ENCODE measurements around the gene ZNF23.

ZNF23 gene

DNA sequence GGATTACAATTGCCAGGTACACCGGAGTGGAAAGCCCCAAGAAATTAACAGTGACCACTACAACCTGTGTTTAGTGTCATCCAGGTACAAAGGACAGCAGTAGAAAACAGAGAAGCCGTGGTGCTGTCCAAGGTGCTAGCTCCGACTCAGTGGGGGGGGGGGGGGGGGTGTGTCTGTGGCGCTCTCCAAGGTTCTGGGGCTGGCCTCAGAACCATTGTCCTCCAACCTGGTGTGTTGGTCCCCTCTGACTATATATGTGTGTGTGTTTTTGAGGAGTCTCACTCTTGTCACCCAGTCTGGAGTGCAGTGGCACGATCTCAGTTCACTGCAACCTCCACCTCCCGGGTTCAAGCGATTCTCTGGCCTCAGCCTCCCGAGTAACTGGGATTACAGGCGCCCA, 5.8 kb upstream of the ZNF23 start:
- DNase-seq (ENCODE audit: low read depth): peak; percentile 1

DNA sequence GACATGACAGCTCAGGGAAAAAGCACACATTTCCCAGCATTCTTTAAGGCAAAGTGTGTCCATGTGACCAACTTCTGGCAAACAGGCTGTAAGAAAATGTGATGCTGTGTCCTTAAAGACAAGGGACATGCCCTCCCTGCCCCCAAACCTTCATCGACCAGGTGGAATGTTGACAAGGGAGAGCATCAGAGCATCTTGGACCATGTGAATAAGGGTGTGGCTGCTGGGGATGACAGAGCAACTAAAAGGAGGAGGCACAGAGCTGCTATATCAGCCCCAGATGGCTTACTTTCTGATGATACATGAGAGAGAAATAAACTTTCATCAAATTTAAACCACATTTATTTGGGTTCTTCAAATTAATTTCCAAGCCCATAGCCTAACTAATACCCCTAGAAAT, 2.2 kb upstream of the ZNF23 start:
- DNase-seq (ENCODE audit: low read depth): no peak

DNA sequence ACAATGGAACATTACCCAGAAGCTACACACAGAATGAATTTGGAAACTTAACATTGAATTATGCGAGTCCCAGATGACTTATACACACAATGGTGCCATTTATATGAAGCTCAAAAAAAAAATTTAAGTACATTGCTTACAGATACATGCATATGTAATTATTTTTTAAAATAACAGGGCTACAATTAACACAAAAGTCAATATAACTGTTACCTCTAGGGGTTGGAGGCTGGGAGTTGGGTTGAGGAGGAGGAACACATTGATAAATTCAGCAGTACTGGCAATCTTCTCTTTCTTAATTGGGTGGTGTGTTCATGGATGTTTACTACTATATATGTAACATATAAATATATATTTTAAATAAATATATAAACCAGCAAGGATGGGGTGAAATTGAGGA, 1.1 kb downstream of the ZNF23 start:
- DNase-seq (ENCODE audit: low read depth): no peak

DNA sequence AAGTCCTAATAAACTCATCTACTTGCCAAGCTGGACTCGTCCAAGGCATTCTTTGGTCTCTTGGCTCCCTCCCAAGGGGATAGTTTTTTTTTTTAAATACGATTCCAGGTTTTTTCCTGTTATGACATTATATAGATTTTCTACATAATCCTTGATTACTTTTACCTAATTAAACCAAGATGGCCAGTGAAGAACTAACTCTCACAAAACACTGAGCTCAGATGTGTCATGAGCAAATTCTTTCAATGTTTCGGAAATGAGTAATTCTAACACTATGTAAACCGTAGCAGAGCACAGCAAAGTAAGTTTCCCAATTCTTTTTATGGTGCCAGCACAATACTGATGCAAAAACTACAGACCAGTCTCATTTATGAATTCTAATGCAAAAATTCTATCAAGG, 1.8 kb downstream of the ZNF23 start:
- no peak for DNase-seq (ENCODE audit: low read depth)

DNA sequence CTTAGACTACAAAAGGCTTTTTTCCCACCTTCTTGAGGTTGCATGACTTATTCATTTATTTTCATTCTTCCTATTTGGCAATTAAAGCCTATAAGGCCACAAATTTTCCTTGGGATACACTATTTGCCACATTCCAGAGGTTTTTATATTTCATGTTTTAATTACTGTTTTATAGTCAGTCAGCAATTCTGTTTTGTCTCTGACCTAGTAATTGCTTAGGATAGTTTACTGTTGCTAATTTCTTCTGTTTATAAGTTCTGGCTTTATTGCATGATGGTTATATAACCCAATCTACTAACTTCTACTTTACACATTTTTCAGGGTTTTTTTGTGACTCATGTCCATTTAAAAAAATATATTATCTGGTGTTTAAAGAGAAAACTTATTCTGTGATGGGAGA, 2.5 kb downstream of the ZNF23 start:
- no peak for DNase-seq (ENCODE audit: low read depth)

DNA sequence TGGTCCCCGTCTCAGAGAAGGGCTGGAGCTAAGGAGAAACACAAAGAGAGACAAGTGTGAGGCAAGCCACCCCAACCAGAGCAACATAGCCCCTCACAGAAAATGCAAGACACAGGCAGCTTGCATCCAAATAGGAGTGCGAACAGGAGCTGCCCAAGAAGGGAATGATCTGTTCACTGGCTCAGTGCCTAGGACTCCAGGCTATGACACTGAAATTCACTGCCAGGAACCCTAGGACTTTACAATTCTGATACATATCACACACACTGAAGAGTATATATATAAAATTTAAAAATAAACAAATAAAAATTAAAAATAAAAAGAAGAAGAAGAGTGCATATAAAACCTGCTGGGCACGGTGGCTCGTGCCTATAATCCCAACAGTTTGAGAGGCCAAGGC, 5.2 kb downstream of the ZNF23 start:
- no peak for DNase-seq (ENCODE audit: low read depth)

DNA sequence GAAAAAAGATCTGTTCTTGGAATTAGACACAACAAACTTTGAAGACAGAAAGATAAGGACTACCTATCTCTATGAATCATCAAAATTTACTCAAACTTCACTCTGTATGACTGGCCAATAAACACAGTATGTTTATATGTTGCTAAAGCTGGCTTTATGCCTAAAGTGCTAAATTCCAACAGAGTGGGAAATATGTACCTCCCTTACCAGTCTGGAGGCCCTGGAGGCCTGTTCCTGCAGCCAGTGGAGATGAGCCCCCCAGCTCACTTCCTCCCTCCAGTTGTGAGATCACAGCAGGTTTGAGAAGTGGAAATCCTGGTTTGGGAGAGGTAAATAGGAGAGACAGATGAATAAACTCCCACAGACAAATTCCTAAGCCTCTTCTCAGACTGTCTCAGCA, 9.0 kb downstream of the ZNF23 start:
- DNase-seq (ENCODE audit: low read depth): no peak

DNA sequence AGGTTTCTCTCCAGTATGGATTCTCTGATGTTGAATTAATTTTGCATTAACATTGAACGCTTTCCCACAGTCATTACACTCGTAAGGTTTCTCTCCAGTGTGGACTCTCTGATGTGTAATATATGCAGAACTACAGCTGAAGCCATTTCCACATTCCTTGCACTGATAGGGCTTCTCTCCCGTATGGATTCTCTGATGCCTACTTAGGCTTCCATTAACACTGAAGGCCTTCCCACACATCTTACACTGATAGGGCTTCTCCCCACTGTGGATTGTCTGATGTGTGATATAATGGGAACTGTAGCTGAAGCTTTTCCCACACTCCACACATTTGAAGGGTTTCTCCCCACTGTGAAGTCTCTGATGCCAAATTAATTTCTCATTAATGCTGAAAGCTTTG, 13.0 kb downstream of the ZNF23 start:
- no peak for DNase-seq (ENCODE audit: low read depth)

DNA sequence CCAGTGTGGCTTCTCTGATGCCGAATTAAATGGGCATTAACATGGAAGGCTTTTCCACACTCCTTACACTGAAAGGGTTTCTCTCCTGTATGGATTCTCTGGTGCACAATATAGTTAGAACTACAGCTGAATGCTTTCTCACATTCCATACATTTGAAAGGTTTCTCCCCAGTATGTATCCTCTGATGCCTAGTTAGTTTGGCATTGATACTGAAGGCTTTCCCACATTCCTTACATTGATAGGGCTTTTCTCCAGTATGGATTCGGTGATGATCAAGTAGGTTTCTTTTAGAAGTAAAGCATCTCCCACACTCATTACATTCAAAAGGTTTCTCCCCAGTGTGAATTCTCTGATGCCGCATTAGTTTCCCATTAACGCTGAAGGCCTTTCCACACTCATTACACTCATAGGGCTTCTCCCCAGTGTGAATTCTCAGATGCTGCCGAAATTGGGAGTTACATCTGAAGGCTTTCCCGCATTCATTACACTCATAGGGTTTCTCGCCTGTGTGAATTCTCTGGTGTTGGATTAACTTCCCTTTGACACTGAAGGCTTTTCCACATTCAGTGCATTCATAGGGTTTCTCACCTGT, 13.7 kb downstream of the ZNF23 start:
- DNase-seq (ENCODE audit: low read depth): no peak

DNA sequence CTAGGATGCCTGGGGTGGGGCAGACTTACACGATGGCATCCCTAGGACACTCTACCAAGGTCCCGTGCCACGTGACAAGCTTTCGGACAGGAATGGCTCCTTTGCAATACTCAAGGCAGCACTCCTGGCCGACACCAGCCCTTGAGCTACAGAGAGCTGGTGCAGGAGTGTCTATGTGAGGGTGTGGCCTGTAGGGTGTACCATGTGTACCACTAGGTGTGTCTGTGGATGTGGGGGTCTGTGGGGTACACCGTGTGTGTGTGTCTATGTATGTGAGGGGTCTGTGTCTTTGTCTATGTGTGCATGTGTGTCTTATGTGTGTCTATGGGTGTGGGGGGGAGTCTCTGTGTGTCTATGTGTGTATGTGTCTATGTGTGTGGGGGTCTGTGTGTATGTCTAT, 18.3 kb downstream of the ZNF23 start:
- DNase-seq (ENCODE audit: low read depth): no peak

DNA sequence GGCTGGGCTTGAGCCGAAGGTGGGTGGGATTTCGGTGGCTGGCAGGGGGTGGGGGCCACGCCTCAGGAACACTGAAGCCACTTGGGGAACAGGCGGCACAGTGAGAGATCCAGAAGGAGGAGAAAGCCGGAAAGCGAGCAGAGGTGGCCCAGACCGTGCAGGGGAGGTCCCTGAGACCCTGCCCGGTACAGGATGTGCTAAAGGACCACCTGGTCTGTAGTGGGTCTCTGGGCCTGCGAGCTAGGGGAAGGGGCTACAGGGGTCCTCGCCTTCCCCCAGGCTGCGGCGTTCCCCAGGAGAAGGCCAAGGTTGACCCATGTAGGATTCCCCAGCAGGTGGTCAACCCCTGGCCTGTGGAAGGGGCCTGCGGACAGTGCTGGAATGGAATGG, 20.0 kb downstream of the ZNF23 start, which contains the start of gene TLE7:
Gene TLE7, minus strand, starts transcription at position 4 of the 390 bp plus-strand sequence. CDS start 8,730 bp downstream, outside the sequence.
- no peak for DNase-seq (ENCODE audit: low read depth)

DNA sequence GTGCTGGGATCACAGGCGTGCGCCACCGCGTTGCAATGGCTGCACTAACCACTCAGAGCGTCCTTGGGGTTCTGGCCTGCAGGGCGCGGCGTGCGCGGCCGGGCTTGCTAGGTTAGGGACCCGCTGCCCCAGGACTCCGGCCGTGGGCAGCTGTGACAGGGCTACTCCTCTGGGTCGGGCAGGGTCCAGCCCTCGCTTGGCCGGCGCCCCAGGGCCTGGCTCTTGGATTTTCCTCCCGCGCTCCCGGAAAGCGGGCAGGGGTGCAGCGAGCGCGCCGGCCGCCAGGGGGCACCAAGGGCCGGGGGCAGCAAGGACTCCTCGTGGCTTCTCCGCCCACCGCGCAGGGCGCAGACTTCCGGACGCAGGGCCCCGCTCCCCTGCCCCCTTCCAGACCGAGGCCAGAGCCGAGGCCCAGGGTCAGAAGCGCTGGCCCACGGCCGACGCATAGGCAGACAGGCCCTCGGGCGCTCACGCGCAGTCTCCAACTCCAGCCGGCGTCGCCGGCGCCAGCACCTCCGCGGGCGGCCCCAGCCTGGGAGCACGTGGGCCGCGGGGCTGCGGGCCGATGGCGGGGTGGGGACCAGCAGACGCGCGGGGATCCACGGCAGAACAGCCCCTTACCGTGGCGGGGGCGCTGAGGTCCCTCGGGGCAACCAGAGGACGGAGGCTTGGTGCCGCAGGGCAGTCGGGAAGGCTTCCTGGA, 20.5 kb downstream of the ZNF23 start:
- no peak for DNase-seq (ENCODE audit: low read depth)

DNA sequence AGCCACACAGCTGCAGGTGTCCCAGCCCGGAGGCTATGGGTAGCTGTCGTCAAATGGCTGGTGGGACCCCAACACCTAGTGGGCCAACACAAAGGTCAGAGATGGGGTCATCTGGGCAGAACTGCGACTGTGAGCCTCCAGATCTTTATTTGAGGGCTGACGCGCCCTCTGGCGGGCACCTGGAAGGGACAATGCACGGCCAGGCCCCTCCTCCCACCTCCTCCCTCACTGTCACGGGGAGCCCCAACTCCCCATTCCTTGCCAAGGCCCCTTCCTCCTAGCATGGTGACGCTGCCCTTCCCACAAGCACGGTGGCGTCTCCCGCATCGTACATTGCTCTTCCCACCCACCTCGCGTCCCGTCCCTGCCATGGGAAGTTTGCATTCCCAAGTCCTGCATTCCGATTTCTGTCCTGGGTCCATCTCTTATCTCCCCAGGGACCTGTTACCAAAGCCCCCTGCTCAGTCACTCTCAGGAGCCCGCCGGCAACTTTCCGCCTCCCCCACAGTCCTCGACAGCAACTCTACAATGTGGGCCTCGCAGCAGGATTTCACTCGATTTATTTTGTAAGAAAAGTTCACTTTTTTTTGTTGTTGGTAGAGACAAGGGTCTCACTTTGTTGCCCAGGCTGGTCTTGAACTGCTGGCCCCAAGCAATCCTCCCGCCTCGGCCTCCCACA, 21.2 kb downstream of the ZNF23 start:
- no peak for DNase-seq (ENCODE audit: low read depth)

DNA sequence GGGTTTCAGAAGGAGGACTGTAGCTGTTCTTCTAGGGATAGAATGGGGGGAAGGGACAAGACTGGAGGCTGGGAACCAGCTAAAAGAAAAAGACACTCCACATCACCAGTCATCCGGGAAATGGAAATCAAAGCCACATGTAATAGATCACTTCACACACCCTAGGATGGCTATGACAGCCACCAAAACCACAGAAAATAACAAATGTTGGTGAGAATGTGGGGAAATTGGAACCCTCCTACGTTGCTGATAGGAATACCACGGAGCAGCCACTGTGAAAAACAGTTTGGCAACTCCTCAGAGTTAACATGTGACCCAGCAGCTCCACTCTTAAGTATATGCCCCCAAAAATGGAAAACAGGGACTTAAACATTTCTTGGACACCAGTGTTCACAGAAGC, 22.5 kb downstream of the ZNF23 start:
- DNase-seq (ENCODE audit: low read depth): no peak

DNA sequence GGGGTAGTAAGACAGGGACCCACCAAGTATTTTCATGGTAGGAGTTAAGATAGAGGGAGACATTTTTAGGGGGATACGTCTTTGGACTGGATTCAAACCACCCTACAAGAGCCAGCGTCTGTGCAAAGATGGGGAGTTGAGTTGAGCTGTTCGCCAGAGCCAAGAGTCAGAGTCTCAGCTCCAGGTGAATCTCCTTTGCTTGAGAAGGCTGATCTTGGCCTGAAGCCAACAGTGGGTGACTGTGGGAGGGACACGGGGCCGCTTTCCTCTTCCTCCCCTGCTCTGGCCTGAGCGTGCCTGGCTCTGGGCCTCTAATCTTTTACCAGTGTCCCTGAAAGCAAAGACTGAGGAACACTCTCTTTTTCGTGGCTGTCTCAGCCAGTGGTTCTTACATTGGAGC, 25.6 kb downstream of the ZNF23 start:
- DNase-seq (ENCODE audit: low read depth): no peak

DNA sequence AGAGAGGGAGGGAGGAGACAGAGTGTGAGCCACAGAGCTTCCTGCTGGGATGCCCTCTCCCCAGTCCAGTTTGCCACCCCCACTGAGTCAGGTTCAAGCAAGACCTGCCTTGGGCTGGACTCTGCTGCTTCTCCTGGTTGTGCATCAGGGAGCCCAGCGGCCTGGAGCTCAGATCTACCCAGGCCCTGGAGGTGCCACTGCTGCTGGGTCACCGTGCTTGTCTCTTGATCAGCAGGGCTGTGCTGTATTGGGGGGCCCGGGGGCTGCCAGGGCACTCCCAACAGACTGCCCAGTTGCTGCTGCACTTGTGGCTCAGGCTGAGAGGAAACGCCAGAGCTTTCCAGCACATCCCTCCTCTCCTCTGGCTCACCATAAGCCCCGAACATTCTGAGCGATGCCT, 29.1 kb downstream of the ZNF23 start:
- DNase-seq (ENCODE audit: low read depth): no peak

DNA sequence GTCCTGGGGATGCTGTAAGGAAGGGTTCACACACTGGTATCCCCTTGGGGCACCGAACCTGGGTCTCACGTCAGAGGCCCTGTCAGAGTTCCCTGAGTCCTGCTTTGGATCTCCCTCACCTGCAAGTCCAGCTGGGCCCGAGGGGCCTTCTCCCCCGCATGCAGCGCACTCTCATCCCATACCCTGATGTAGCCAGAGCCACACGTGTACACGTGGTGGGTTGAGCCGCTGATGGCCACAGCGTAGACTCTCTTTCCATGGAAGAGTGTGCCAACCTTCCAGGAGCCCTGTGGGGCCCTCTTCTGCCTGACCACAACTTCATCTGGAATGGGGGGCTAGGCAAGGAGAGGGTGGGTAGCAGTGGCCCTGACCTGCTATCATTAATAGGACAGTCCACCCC, 30.1 kb downstream of the ZNF23 start:
- DNase-seq (ENCODE audit: low read depth): no peak

DNA sequence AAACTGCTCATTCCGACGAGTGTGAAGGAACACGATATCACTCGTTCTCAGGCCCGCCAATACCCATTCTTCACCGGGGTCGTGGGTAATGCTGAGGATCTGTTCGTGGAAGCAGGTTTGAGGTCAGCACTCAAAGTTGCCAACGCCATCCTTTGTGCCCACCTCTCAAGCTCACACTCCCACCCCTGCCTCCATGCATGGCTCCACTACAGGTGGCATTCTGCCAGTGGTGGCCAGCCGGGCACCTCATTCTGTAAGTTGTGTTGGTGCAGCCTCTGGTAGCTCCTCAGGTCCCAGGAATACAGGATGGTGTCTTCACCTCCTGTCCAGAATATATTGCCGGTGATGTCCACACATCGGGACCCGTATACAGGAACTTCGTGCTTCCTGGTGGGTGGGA, 30.9 kb downstream of the ZNF23 start:
- DNase-seq (ENCODE audit: low read depth): no peak

DNA sequence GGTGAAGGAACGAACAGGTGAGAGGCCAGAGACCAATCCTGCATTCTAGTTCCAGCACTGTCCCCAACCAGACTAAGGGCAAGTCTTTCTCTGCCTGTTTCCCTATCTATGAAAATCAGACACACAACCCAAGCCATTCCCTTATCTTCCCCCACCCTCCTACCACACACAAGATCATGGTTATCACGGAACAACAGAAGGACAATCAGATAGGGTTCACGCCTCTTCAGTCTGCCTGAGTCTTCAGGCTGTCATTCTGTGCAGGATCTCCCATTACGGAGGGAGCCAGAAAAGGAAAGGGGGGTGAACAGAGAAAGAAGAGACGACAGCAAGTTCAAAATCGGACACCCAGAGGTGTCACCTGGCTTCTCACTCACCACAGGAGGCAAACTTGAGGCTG, 31.3 kb downstream of the ZNF23 start:
- DNase-seq (ENCODE audit: low read depth): no peak

DNA sequence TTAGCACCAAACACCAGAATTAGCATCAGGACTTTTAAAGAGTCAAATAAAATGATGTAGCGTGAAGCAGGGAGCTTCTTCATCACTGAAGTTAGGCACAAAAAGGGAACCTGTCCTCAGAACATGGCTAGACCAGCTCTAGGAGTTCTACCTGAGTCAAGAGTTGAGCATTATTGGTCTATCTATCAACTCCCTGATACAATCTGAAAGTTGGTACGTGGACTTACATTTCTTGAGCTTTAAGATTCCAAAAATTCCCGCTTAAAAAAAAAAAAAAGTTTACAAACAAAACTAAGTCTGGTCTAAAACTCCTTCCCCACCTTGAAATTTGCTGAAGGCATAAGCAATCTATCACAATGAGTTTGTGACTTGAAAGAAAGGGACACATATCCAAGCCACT, 32.5 kb downstream of the ZNF23 start:
- no peak for DNase-seq (ENCODE audit: low read depth)

DNA sequence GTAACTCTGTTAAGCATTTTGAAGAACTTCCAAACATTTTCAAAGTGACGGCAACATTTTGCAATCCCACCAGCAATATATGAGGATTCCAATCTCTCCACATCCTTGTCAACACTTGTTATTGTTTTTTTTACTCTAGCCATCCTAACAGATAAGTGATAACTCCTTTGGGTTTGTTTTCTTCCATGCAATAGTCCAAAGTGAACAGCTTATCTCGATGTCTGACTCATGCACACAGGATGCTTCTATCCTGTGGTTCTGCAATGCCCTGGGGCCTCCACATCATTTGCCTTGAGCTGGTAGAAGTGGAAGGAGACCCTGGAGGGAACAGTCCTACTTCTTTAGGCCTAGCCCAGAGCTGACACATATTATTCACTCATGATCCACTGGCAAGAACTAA, 33.2 kb downstream of the ZNF23 start:
- DNase-seq (ENCODE audit: low read depth): no peak

DNA sequence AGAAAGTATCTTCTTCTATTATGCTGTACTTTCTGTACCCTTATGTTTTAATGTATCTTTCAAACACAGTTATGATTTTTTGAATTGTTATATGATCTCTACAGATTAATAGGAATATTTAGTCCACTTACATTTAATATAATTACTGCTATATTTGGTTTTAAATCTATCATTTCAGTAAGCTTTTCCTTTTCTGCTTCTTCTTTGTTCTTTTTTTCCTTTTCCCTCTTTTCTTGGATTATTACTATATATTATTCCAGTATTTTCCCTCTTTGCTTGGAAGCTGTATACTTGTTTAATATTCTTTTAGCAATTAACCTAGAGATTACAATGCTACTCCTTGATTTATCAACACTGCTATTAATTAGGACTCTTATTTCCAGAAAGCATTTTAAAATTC, 33.7 kb downstream of the ZNF23 start:
- no peak for DNase-seq (ENCODE audit: low read depth)

DNA sequence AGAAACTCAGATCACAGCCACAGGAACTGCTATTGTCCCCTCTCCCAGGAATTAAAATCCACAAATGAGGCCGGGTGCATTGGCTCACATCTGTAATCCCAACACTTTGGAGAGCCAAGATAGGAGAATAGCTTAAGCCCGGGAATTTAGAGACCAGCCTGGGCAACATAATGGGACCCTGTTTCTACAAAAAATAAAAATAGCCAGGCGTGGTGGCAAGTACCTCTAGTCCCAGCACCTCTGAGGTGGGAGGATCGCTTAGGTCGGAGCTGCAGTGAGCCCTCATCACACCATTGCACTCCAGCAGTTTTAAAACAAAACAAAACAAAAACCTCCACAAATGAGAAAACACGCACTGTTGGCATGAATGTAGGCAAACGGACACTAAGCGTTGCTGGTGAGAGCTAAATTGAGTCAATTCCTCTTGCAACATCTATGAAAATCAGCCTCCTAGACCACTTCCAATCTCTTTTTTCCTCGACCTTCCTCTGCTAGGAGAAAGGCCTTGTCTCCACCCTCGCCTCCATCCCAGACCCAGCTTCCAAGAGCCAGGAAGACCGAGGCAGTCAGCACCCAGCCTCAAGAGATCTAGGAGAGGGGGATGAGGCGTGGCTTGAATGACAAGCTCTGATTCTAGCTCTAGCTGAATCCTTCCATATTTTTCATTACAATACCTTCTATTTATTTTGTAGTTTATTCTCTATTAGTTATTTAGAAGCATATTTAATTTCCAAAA, 35.0 kb downstream of the ZNF23 start:
- no peak for DNase-seq (ENCODE audit: low read depth)

All from activated T-cell treated with anti-CD3 and anti-CD28 coated beads for 24 hours (primary cell).